Muscle of back (tissue), 11 donors: ENCODE results near the gene RNU5D-1. TPM values are rescaled to one million over a fixed set of nuclear protein-coding genes. Genes with fewer than 3 reads are reported as not detected.
"Not testable (repeated sequence)": the region's sequence is repeated elsewhere in the genome, so short reads cannot be mapped to it uniquely, and the experiment has no call there.

Experiments
- DNase-seq, 3 donors: peaks; one replicate each; pipeline versions ENCODE4 v3.0.0 to v3.0.0-alpha.2; 2013
- polyA plus RNA-seq, 10 donors: library from polyadenylated mRNA; unstranded; fragments of 120-200 nt; gene quantifications; one replicate each; pipeline ENCODE4 v1.2.1, GENCODE V29; 2013; ENCODE audit not compliant: insufficient read length in 10 of 10

The RNU5D-1 gene
- polyA plus RNA-seq, 10 donors: not detected

- DNase-seq: no peak
These were observed 30.4 kb downstream of the RNU5D-1 start for GRCh38 chr1:44700573-44700972.

- DNase-seq: not testable (repeated sequence)
These were observed 31.6 kb downstream of the RNU5D-1 start for GRCh38 chr1:44699375-44699774.

GRCh38 chr1:44698138-44698537 is 32.8 kb downstream of the RNU5D-1 start:
- DNase-seq: no peak

GRCh38 chr1:44696789-44697345 is 34.1 kb downstream of the RNU5D-1 start:
- no peak for DNase-seq

GRCh38 chr1:44696101-44696500 is 34.9 kb downstream of the RNU5D-1 start:
- DNase-seq: no peak

GRCh38 chr1:44695671-44696070 is 35.3 kb downstream of the RNU5D-1 start:
- DNase-seq: no peak

- DNase-seq: no peak
These were observed 36.0 kb downstream of the RNU5D-1 start for GRCh38 chr1:44694863-44695478.

- no peak for DNase-seq
These were observed 37.1 kb downstream of the RNU5D-1 start for GRCh38 chr1:44693900-44694299.

GRCh38 chr1:44693159-44693558 is 37.8 kb downstream of the RNU5D-1 start:
- no peak for DNase-seq

GRCh38 chr1:44689447-44689765 is 41.6 kb downstream of the RNU5D-1 start:
- no peak for DNase-seq

GRCh38 chr1:44688760-44689446 is 42.1 kb downstream of the RNU5D-1 start:
- DNase-seq: no peak

GRCh38 chr1:44685881-44686280 is 45.1 kb downstream of the RNU5D-1 start:
- DNase-seq: no peak

- DNase-seq: no peak
These were observed 45.8 kb downstream of the RNU5D-1 start for GRCh38 chr1:44685218-44685617.

- DNase-seq: no peak
These were observed 46.4 kb downstream of the RNU5D-1 start for GRCh38 chr1:44684525-44684924.

- no peak for DNase-seq
These were observed 48.1 kb downstream of the RNU5D-1 start for GRCh38 chr1:44682883-44683265.

- DNase-seq: no peak
These were observed 48.8 kb downstream of the RNU5D-1 start for GRCh38 chr1:44681905-44682882.

Other genes starting within 250 kb of the RNU5D-1 start
- gene TMEM53, start 56.7 kb downstream of the RNU5D-1 start, polyA plus RNA-seq: 1 to 10 TPM; 4.2 to 5.9 (median 5.5) TPM
- 1 to 10 TPM; 1.2 to 4.0 (median 2.1) TPM for gene ARMH1, start 56.5 kb downstream of the RNU5D-1 start, polyA plus RNA-seq
- 10 to 100 TPM in 8 of 10 donors, 1 to 10 TPM in 2; 8.2 to 19.1 (median 11.4) TPM for gene KIF2C, start 8.7 kb upstream of the RNU5D-1 start, polyA plus RNA-seq
- 1,000 to 10,000 TPM; 2,324 to 3,360 (median 3,028) TPM for gene RPS8, start 44.4 kb upstream of the RNU5D-1 start, polyA plus RNA-seq
- gene BEST4, start 57.0 kb upstream of the RNU5D-1 start, polyA plus RNA-seq: under 1 TPM; 0.09 to 0.56 (median 0.34) TPM
- 10 to 100 TPM; 11.5 to 16.1 (median 13.1) TPM for gene PLK3, start 69.2 kb upstream of the RNU5D-1 start, polyA plus RNA-seq
- under 1 TPM in 6 of 10 donors, not detected in 4; 0.29 to 0.65 (median 0.40) TPM for gene DYNLT4, start 76.2 kb upstream of the RNU5D-1 start, polyA plus RNA-seq
- 10 to 100 TPM in 1 of 10 donors, 1 to 10 TPM in 9; 4.3 to 15.3 (median 6.6) TPM for gene BTBD19, start 77.4 kb upstream of the RNU5D-1 start, polyA plus RNA-seq
- gene PTCH2, start 112.1 kb upstream of the RNU5D-1 start, polyA plus RNA-seq: 10 to 100 TPM in 4 of 10 donors, 1 to 10 TPM in 6; 5.4 to 18.9 (median 8.8) TPM